Prostate gland (tissue), 2 donors: ENCODE data around the gene LTA4H. TPM values are rescaled to one million over a fixed set of nuclear protein-coding genes. Genes with fewer than 3 reads are reported as not detected.

Experiments
- DNase-seq: peaks from one replicate; pipeline ENCODE4 v3.0.0-alpha.2; 2019; ENCODE audit warnings: low spot score
- H3K27ac ChIP-seq, 2 donors: fragments of 200-600 bp; sonication (generic); 2 replicates each; pipeline ENCODE4 v1.5.1; 2017 to 2019
- H3K27me3 ChIP-seq: fragments of 200-600 bp; sonication (generic); replicated peaks from 2 replicates; pipeline ENCODE4 v1.5.1; 2019; ENCODE audit not compliant: insufficient read depth
- H3K36me3 ChIP-seq, 2 donors: fragments of 200-600 bp; sonication (generic); 1 replicate in 1 of 2; 2 replicates in 1 of 2; pipeline versions ENCODE4 v1.5.1 to v1.8.1; 2017 to 2019
- H3K4me1 ChIP-seq: fragments of 200-600 bp; sonication (generic); replicated peaks from 2 replicates; pipeline ENCODE4 v1.5.1; 2019
- H3K4me3 ChIP-seq, 2 donors: fragments of 200-600 bp; sonication (generic); 2 replicates each; pipeline ENCODE4 v1.5.1; 2017 to 2019
- H3K9me3 ChIP-seq: fragments of 200-600 bp; sonication (generic); 2 replicates; pipeline ENCODE4 v1.5.1; 2017
- CTCF ChIP-seq, 4 experiments: fragments of 200-600 bp in 2 of 4; fragments of 450-650 bp in 2 of 4; sonication (generic) in 2 of 4; IDR thresholded peaks; 1 replicate in 3 of 4; 2 replicates in 1 of 4; pipeline ENCODE4 v1.5.1; 2016 to 2019; ENCODE audit warnings: antibody characterized with exemption in 4 of 4, mild to moderate bottlenecking in 2 of 4, moderate library complexity in 2 of 4
- POLR2A ChIP-seq: fragments of 450-650 bp; IDR thresholded peaks from one replicate; pipeline ENCODE4 v1.6.1; 2016; ENCODE audit warnings: antibody characterized with exemption, mild to moderate bottlenecking
- POLR2AphosphoS5 ChIP-seq: sonication (generic); formaldehyde crosslinking; IDR thresholded peaks from one replicate; pipeline ENCODE4 v1.6.1; 2017; ENCODE audit warnings: antibody characterized with exemption
- WGBS: methylation state at CpG from one replicate; pipeline ENCODE4 v1.1.5; 2018; 5-methylcytosine and 5-hydroxymethylcytosine counted together
- intact Hi-C: fragments of 100-400 bp; cut with DNase I; formaldehyde crosslinking; loops from one replicate; pipeline ENCODE4 v1.14.2; 2022
- total RNA-seq, 2 donors: library from RNA; depleted of rRNA; stranded (reverse); fragments of >200 nt; gene quantifications; one replicate each; pipeline ENCODE4 v1.1.0, GENCODE V29; 2016

LTA4H gene
- total RNA-seq, 2 donors from 2014 or later: 50.3 to 67.7 TPM

DNA sequence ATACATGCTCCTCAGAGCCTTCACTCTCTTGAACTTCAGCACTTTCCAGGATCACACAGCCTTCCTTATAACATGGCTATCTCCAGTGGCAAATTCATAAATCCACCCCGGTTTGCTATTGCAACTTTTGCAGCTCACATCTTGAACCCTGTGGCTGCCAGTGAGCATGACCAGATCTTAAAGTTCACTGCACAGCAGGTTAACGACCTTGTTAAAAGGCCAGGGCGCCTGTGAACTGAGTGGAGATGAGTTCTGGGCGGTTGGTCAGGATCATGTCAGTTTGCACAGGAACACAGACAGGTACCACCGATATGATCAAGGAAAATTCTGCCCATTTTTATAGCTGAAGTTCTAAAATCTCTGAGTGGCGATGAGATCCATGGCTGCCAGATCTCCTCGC lies 24.7 kb upstream of the LTA4H start:
- Histone ChIP-seq H3K4me3 (no peak overlapping the region), H3K27me3 (no peaks in the 10 kb centered on the region), H3K36me3 (no peaks in the 10 kb centered on the region), H3K9me3 (no peaks in the 10 kb centered on the region), H3K27ac (no peak overlapping the region), H3K4me1 (no peaks in the 10 kb centered on the region)
- WGBS: 58% methylated on average over 7 of the region's 7 CpGs
- no peak for DNase-seq
- TF ChIP-seq POLR2A (no peak), CTCF (IDR thresholded peaks at IDR 0.05) (no peak), POLR2AphosphoS5 (no peak)
- intact Hi-C loops: loop anchor here (5.0 to 10.0 kb wide), 2 partner anchors 345 to 457 kb away; partner anchors contain the start of gene CDK17

DNA sequence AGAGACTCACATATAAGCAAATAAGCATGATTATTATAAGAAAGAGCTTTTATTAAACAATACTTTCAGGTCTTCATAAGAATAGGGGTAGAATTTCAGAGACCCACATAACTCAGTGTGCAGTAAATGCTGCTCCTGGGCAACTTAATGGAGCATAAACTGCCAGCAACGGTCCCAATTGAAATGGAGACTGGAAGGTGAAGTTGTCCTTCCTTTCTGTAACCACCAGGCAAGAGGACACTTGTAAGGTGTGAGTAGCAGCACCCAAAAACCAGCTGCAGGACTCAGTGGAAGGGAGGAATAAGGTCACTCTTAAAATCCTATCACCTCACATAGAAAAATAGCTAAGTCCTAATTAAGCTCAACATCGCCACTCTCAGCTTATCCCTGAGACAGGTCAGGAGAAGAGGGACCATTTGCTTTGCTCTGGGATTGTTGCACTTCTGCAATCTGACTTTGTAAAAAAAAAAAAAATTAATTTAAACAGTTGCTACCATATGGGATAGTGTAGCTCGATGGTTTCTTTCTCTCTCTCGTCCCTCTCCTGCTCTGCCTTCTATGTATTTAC lies 22.7 kb upstream of the LTA4H start:
- H3K27ac ChIP-seq: no peak overlapping the region
- no peaks in the 10 kb centered on the region for H3K4me1 ChIP-seq
- WGBS: 76% methylated on average over 4 of the region's 4 CpGs
- TF ChIP-seq POLR2A (no peak), CTCF (IDR thresholded peaks at IDR 0.05) (no peak), POLR2AphosphoS5 (no peak)
- H3K4me3 ChIP-seq: no peak overlapping the region
- intact Hi-C loops: no loop called here
- no peak for DNase-seq
- no peaks in the 10 kb centered on the region for H3K27me3 ChIP-seq
- no peaks in the 10 kb centered on the region for H3K9me3 ChIP-seq
- no peaks in the 10 kb centered on the region for H3K36me3 ChIP-seq

GRCh38 chr12:96056646-96057455 lies 21.5 kb upstream of the LTA4H start:
- Histone ChIP-seq H3K4me3 (no peak overlapping the region), H3K27ac (no peak overlapping the region), H3K4me1 (no peaks in the 10 kb centered on the region), H3K36me3 (no peaks in the 10 kb centered on the region), H3K9me3 (no peaks in the 10 kb centered on the region), H3K27me3 (no peaks in the 10 kb centered on the region)
- DNase-seq: no peak
- intact Hi-C loops: no loop called here
- no peak for TF ChIP-seq POLR2AphosphoS5
- TF ChIP-seq POLR2A: no peak
- no peak for TF ChIP-seq CTCF (IDR thresholded peaks at IDR 0.05)
- 93% methylated on average over 8 of the region's 8 CpGs for WGBS

DNA sequence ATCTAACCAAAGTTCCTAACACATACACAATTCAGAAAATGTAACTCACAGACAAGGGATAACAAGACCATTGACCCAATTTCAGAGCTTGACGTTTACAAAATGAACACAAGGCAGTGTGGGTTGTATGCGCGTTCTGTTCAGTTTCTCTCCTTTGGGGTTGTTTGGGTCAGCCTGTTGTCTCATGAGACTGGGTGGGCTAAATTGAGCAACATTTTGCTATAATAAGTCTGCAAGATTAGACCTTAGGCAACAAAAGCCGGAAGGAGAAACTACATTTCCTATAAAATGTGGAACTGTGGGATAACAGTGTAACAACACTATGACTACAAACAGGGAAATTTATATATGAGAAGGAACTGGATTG lies 18.8 kb upstream of the LTA4H start:
- no peak for TF ChIP-seq CTCF (IDR thresholded peaks at IDR 0.05)
- no peak for TF ChIP-seq POLR2AphosphoS5
- no peak for TF ChIP-seq POLR2A
- Histone ChIP-seq H3K9me3 (no peaks in the 10 kb centered on the region), H3K27me3 (no peaks in the 10 kb centered on the region), H3K36me3 (no peaks in the 10 kb centered on the region), H3K4me3 (no peak overlapping the region), H3K4me1 (no peaks in the 10 kb centered on the region), H3K27ac (no peak overlapping the region)
- DNase-seq: no peak
- 73% methylated on average over 4 of the region's 4 CpGs for WGBS
- intact Hi-C loops: no loop called here
